Vagina (tissue), 2 donors: ENCODE data around the gene LRRC18. TPM values are rescaled to one million over a fixed set of nuclear protein-coding genes. Genes with fewer than 3 reads are reported as not detected.

Experiments used
- DNase-seq, 2 donors: peaks; one replicate each; pipeline ENCODE4 v3.0.0-alpha.2; 2017; ENCODE audit errors: extremely low spot score in 2 of 2
- H3K27ac ChIP-seq: fragments of 200-600 bp; sonication (generic); one replicate; pipeline ENCODE4 v1.5.1; 2019
- H3K27me3 ChIP-seq: fragments of 200-600 bp; sonication (generic); one replicate; pipeline ENCODE4 v1.5.1; 2019
- H3K36me3 ChIP-seq, 2 donors: fragments of 200-600 bp; sonication (generic); one replicate each; pipeline ENCODE4 v1.5.1; 2017 to 2019
- H3K4me1 ChIP-seq: fragments of 200-600 bp; sonication (generic); one replicate; pipeline ENCODE4 v1.5.1; 2019
- H3K4me3 ChIP-seq, 2 donors: fragments of 200-600 bp; sonication (generic); 1 replicate in 1 of 2; 2 replicates in 1 of 2; pipeline ENCODE4 v1.5.1; 2016 to 2019
- H3K9me3 ChIP-seq: fragments of 200-600 bp; sonication (generic); one replicate; pipeline ENCODE4 v1.5.1; 2019
- POLR2A ChIP-seq, 2 donors: fragments of 450-650 bp; IDR thresholded peaks; one replicate each; pipeline ENCODE4 v1.6.1; 2017; ENCODE audit warnings: antibody characterized with exemption in 2 of 2, mild to moderate bottlenecking in 2 of 2, moderate library complexity in 2 of 2
- POLR2AphosphoS5 ChIP-seq, 2 donors: sonication (generic); formaldehyde crosslinking; IDR thresholded peaks; one replicate each; pipeline ENCODE4 v1.9.0; 2017; ENCODE audit warnings: antibody characterized with exemption in 2 of 2, mild to moderate bottlenecking in 2 of 2, low read depth in 1 of 2; ENCODE audit not compliant: insufficient read depth in 1 of 2
- intact Hi-C: fragments of 100-400 bp; cut with DNase I; formaldehyde crosslinking; loops from one replicate; pipeline ENCODE4 v1.15.1; 2023
- total RNA-seq: library from RNA; depleted of rRNA; stranded (reverse); fragments of >200 nt; gene quantifications from one replicate; pipeline ENCODE4 v1.2.3, GENCODE V29; 2016
- TF ChIP-seq, protein P1 (sequence below), 3 experiments: fragments of 450-650 bp in 2 of 3; fragments of 200-600 bp in 1 of 3; sonication (generic) in 1 of 3; IDR thresholded peaks; one replicate each; pipeline ENCODE4 v1.5.1; 2017 to 2019; ENCODE audit warnings: antibody characterized with exemption in 3 of 3, mild to moderate bottlenecking in 2 of 3, moderate library complexity in 2 of 3

Gene LRRC18
- total RNA-seq, 1 donor from 2014 or later = not detected

DNA sequence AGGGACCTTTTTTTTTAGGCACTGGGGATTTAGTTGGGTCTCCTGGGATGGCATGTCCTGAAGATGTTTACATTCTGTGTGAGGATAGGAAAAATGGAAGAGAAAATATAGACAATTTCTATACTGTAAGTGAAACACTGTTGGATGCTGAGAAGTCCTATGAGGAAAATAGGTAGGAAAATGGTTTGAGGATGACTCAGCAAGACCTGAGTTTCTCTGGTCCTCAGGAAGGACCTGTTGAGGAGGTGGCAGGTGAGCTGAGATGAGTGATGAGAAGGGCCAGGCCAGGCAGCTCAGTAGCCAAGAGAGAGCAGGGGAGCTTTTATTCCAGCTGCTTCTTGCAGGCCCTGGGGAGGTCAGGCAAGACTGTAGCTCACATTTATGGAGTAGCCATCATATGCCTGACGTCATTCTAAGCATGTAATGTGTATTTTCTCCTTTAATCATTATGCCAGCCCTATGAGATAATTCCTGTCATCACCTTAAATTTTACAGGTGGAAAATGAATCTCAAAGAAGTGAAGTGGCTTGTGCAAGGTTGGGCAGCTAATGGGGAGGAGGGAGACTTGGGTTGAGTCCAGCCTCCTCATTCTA, 19.1 kb upstream of the LRRC18 start:
- no peaks in the 10 kb centered on the region for H3K27me3 ChIP-seq
- no peaks in the 10 kb centered on the region for H3K36me3 ChIP-seq
- no peak for DNase-seq
- no peak for TF ChIP-seq POLR2AphosphoS5 (IDR thresholded peaks at IDR 0.05; ENCODE audit: insufficient read depth in 1 of 2, low read depth in 1 of 2)
- TF ChIP-seq POLR2A (IDR thresholded peaks at IDR 0.05) = no peak
- TF ChIP-seq, protein P1, sequence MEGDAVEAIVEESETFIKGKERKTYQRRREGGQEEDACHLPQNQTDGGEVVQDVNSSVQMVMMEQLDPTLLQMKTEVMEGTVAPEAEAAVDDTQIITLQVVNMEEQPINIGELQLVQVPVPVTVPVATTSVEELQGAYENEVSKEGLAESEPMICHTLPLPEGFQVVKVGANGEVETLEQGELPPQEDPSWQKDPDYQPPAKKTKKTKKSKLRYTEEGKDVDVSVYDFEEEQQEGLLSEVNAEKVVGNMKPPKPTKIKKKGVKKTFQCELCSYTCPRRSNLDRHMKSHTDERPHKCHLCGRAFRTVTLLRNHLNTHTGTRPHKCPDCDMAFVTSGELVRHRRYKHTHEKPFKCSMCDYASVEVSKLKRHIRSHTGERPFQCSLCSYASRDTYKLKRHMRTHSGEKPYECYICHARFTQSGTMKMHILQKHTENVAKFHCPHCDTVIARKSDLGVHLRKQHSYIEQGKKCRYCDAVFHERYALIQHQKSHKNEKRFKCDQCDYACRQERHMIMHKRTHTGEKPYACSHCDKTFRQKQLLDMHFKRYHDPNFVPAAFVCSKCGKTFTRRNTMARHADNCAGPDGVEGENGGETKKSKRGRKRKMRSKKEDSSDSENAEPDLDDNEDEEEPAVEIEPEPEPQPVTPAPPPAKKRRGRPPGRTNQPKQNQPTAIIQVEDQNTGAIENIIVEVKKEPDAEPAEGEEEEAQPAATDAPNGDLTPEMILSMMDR (IDR thresholded peaks at IDR 0.05) = no peak
- no peak overlapping the region for H3K4me3 ChIP-seq
- intact Hi-C loops = no loop called here
- H3K9me3 ChIP-seq = no peaks in the 10 kb centered on the region
- no peak overlapping the region for H3K27ac ChIP-seq
- no peaks in the 10 kb centered on the region for H3K4me1 ChIP-seq

DNA sequence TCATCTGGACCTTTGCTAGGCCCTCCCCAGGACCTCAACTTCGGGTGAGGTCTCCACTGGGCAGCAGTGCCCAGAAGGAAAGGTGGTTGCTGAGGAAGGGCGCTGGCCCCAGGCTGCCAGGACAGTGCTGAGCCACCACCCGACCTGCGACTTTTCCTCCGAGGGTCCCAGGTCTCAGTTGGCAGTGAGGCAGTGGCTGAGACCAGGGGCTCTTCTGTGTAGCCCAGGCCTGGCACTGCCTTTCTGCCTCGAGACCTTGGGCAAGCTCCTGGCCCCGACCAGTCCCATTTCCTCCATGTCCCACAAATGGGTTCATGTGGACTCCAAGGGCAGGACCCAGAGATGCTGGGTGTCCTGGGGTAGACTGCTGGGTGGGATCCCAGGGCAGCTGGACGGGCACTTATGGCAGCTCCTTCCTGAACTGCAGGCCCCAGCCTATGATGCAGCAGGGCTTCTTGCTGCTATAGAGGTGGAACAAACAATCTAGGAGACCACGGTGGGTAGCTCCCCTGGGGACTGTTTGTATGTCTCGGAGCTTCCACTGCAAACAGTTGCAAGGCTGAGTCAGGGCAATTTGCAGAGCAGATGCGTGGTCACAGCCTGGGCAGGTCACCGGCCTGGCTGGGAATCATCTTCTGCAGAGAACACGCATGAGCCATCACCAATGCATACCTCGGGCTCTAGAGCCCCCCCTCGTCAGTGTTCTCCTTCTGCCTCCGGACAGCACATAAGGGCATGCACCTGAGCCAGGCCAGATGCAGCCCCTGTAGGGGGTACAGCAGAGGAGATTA, 17.9 kb upstream of the LRRC18 start:
- H3K9me3 ChIP-seq = no peaks in the 10 kb centered on the region
- H3K27me3 ChIP-seq = no peaks in the 10 kb centered on the region
- DNase-seq = no peak
- H3K27ac ChIP-seq = no peak overlapping the region
- no peak overlapping the region for H3K4me3 ChIP-seq
- H3K36me3 ChIP-seq = no peaks in the 10 kb centered on the region
- H3K4me1 ChIP-seq = no peaks in the 10 kb centered on the region
- TF ChIP-seq POLR2AphosphoS5 (IDR thresholded peaks at IDR 0.05; ENCODE audit: insufficient read depth in 1 of 2, low read depth in 1 of 2) = no peak
- no peak for TF ChIP-seq POLR2A (IDR thresholded peaks at IDR 0.05)
- TF ChIP-seq, protein P1 (IDR thresholded peaks at IDR 0.05) = no peak
- intact Hi-C loops = no loop called here

DNA sequence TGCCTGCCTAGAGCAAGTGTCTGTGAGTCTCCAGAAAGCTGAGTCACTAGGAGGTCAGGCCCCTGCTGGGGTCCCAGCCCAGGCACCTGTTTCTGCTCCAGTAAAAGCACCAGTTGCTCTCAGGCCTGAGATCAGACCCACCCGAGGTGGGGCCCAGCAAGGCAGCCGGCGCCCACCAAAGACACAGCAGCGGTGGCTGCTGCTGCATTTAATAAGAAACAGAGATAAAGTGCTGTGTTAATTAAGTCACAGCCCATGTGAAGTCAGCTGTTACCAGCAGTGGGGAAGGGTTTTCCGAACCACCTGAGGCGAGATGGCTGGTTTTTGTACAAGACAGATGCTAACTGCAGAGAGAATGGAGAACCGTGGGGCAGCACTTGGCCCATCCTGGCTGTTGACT, 12.1 kb upstream of the LRRC18 start:
- Histone ChIP-seq H3K9me3 (no peaks in the 10 kb centered on the region), H3K27me3 (no peaks in the 10 kb centered on the region), H3K4me1 (no peaks in the 10 kb centered on the region), H3K4me3 (no peak overlapping the region), H3K27ac (no peak overlapping the region), H3K36me3 (no peaks in the 10 kb centered on the region)
- intact Hi-C loops = no loop called here
- no peak for TF ChIP-seq POLR2A (IDR thresholded peaks at IDR 0.05)
- TF ChIP-seq, protein P1 (IDR thresholded peaks at IDR 0.05) = no peak
- TF ChIP-seq POLR2AphosphoS5 (IDR thresholded peaks at IDR 0.05; ENCODE audit: insufficient read depth in 1 of 2, low read depth in 1 of 2) = no peak
- DNase-seq = no peak

DNA sequence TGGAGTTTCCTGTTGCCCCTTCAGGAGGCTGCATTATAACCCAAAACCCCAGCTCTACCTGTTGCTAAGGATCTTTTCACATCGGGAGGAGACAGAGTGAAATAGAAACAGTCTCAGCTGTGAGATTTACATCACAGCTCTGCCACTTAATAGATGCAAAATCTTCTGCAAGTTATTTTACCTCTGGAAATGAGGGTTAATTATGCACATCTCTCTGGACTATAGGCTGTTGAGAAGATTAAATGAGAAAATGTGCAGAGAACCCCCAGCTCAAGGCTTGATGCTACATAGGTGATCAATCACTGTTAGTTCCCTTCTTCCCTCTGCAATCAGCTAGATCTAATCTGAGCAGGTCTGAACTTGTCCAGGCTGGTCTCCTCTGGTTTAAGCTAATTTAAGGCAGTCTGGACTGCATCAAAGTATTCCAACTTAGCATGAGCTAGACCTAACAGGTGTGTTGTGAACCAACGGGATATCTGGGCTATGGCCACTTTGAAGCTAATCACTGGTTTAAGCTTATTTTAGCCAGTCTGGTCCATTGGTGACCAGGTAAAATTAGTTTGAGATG, 8.9 kb upstream of the LRRC18 start:
- H3K27ac ChIP-seq = no peak overlapping the region
- TF ChIP-seq POLR2A (IDR thresholded peaks at IDR 0.05) (no peak), POLR2AphosphoS5 (IDR thresholded peaks at IDR 0.05; ENCODE audit: insufficient read depth in 1 of 2, low read depth in 1 of 2) (no peak)
- TF ChIP-seq, protein P1 (IDR thresholded peaks at IDR 0.05) = no peak
- H3K4me3 ChIP-seq = no peak overlapping the region
- peaks cover 5% of the 10 kb centered on the region for H3K4me1 ChIP-seq
- H3K27me3 ChIP-seq = no peaks in the 10 kb centered on the region
- intact Hi-C loops = no loop called here
- H3K9me3 ChIP-seq = no peaks in the 10 kb centered on the region
- no peak for DNase-seq
- H3K36me3 ChIP-seq = no peaks in the 10 kb centered on the region
